Peyer's patch (tissue), 4 donors: ENCODE results near the gene THRA. TPM values are rescaled to one million over a fixed set of nuclear protein-coding genes. Genes with fewer than 3 reads are reported as not detected.

Experiments
- DNase-seq, 3 donors: peaks; one replicate each; pipeline ENCODE4 v3.0.0-alpha.2; 2017 to 2019
- H3K27ac ChIP-seq, 4 donors: fragments of 200-600 bp; sonication (generic); one replicate each; pipeline ENCODE4 v1.5.1; 2016 to 2019
- H3K27me3 ChIP-seq, 2 donors: fragments of 200-600 bp; sonication (generic); one replicate each; pipeline ENCODE4 v1.5.1; 2019
- H3K36me3 ChIP-seq, 3 donors: fragments of 200-600 bp; sonication (generic); one replicate each; pipeline ENCODE4 v1.5.1; 2016 to 2019
- H3K4me1 ChIP-seq, 4 donors: fragments of 200-600 bp; sonication (generic); one replicate each; pipeline ENCODE4 v1.5.1; 2016 to 2019
- H3K4me3 ChIP-seq, 4 donors: fragments of 200-600 bp; sonication (generic); 1 replicate in 3 of 4; 2 replicates in 1 of 4; pipeline ENCODE4 v1.5.1; 2016 to 2019; ENCODE audit warnings: mild to moderate bottlenecking in 1 of 4
- H3K9me3 ChIP-seq, 4 donors: fragments of 200-600 bp; sonication (generic); one replicate each; pipeline ENCODE4 v1.5.1; 2016 to 2019; ENCODE audit warnings: mild to moderate bottlenecking in 1 of 4
- CTCF ChIP-seq, 6 experiments: fragments of 450-650 bp in 4 of 6; fragments of 200-600 bp in 2 of 6; sonication (generic) in 1 of 6; IDR thresholded peaks; one replicate each; pipeline ENCODE4 v1.5.1; 2017 to 2019; ENCODE audit warnings: antibody characterized with exemption in 6 of 6, mild to moderate bottlenecking in 3 of 6, moderate library complexity in 1 of 6
- POLR2A ChIP-seq, 2 donors: fragments of 450-650 bp; IDR thresholded peaks; one replicate each; pipeline ENCODE4 v1.5.1; 2017; ENCODE audit warnings: antibody characterized with exemption in 2 of 2, mild to moderate bottlenecking in 2 of 2, moderate library complexity in 2 of 2
- total RNA-seq, 4 donors: library from RNA; depleted of rRNA; stranded (reverse); fragments of >200 nt; gene quantifications; one replicate each; pipeline ENCODE4 v1.1.0, GENCODE V29; 2016

The THRA gene
- total RNA-seq, 4 donors from 2014 or later: 43.4 to 80.5 (median 68.5) TPM

- Histone ChIP-seq H3K27ac (peak overlapping the region in 3 of 4 donors; percentile 35 to 87 (median 80)), H3K4me3 (no peak overlapping the region), H3K27me3 (no peaks in the 10 kb centered on the region), H3K4me1 (peaks cover 0 to 53% (median under 1%) of the 10 kb centered on the region in 4 donors), H3K9me3 (no peaks in the 10 kb centered on the region), H3K36me3 (peaks cover 0 to 73% (median 0%) of the 10 kb centered on the region in 3 donors)
- DNase-seq: no peak
- TF ChIP-seq POLR2A (IDR thresholded peaks at IDR 0.05): no peak
- no peak for TF ChIP-seq CTCF (IDR thresholded peaks at IDR 0.05)
Measured at GRCh38 chr17:40031706-40032105, 31.1 kb upstream of the THRA start.

GRCh38 chr17:40032322-40033320, 30.1 kb upstream of the THRA start:
- no peak for TF ChIP-seq CTCF (IDR thresholded peaks at IDR 0.05)
- peak in 1 of 2 donors; percentile 42 for TF ChIP-seq POLR2A (IDR thresholded peaks at IDR 0.05)
- H3K4me1 ChIP-seq: peaks cover 0 to 50% (median 0%) of the 10 kb centered on the region in 4 donors
- peaks cover 0 to 71% (median 0%) of the 10 kb centered on the region in 3 donors for H3K36me3 ChIP-seq
- peak overlapping the region in 2 of 4 donors; percentile 8 to 21 for H3K4me3 ChIP-seq
- H3K27me3 ChIP-seq: no peaks in the 10 kb centered on the region
- no peaks in the 10 kb centered on the region for H3K9me3 ChIP-seq
- H3K27ac ChIP-seq: peak overlapping the region in 3 of 4 donors; percentile 50 to 87 (median 80)
- peak in 2 of 3 donors; percentile 92 for DNase-seq

- no peak for DNase-seq
- Histone ChIP-seq H3K9me3 (no peaks in the 10 kb centered on the region), H3K27ac (peak overlapping the region in 2 of 4 donors; percentile 80 to 87), H3K4me3 (peak overlapping the region in 1 of 4 donors; percentile 8), H3K36me3 (peaks cover 0 to 67% (median 0%) of the 10 kb centered on the region in 3 donors), H3K27me3 (no peaks in the 10 kb centered on the region), H3K4me1 (peaks cover 0 to 50% (median 0%) of the 10 kb centered on the region in 4 donors)
- TF ChIP-seq POLR2A (IDR thresholded peaks at IDR 0.05) (no peak), CTCF (IDR thresholded peaks at IDR 0.05) (no peak)
Measured at GRCh38 chr17:40033339-40033738, 29.4 kb upstream of the THRA start.

GRCh38 chr17:40034426-40035161, 28.2 kb upstream of the THRA start:
- peaks cover 0 to 58% (median 0%) of the 10 kb centered on the region in 4 donors for H3K4me1 ChIP-seq
- no peak overlapping the region for H3K27ac ChIP-seq
- peaks cover 0 to 54% (median 0%) of the 10 kb centered on the region in 3 donors for H3K36me3 ChIP-seq
- no peaks in the 10 kb centered on the region for H3K9me3 ChIP-seq
- DNase-seq: no peak
- H3K4me3 ChIP-seq: no peak overlapping the region
- TF ChIP-seq POLR2A (IDR thresholded peaks at IDR 0.05) (no peak), CTCF (IDR thresholded peaks at IDR 0.05) (no peak)
- H3K27me3 ChIP-seq: no peaks in the 10 kb centered on the region

GRCh38 chr17:40035162-40035559, 27.6 kb upstream of the THRA start:
- Histone ChIP-seq H3K27ac (no peak overlapping the region), H3K36me3 (peaks cover 0 to 48% (median 0%) of the 10 kb centered on the region in 3 donors), H3K4me1 (peaks cover 0 to 58% (median 0%) of the 10 kb centered on the region in 4 donors), H3K4me3 (no peak overlapping the region), H3K27me3 (no peaks in the 10 kb centered on the region), H3K9me3 (no peaks in the 10 kb centered on the region)
- TF ChIP-seq POLR2A (IDR thresholded peaks at IDR 0.05) (no peak), CTCF (IDR thresholded peaks at IDR 0.05) (peak in 4 of 6 experiments; percentile 22 to 55 (median 52))
- no peak for DNase-seq
